GM21723 (cell line): ENCODE results near the gene TTC28.

Experiments used
- ATAC-seq: cut with Tn5 transposase; IDR thresholded peaks from one replicate; pipeline ENCODE4 v1.9.1; 2021; ENCODE audit warnings: mild to moderate bottlenecking, moderate library complexity; ENCODE audit not compliant: unreplicated experiment

The TTC28 gene

GRCh38 chr22:27959335-27960090 is 720.1 kb downstream of the TTC28 start:
- no peak for ATAC-seq

- ATAC-seq = no peak
Measured at GRCh38 chr22:27952779-27953178, 726.9 kb downstream of the TTC28 start.

- ATAC-seq = no peak
Measured at GRCh38 chr22:27952091-27952490, 727.5 kb downstream of the TTC28 start.

- ATAC-seq = no peak
Measured at GRCh38 chr22:27949421-27949820, 730.2 kb downstream of the TTC28 start.

GRCh38 chr22:27948569-27948968 is 731.1 kb downstream of the TTC28 start:
- no peak for ATAC-seq

GRCh38 chr22:27947448-27947847 is 732.2 kb downstream of the TTC28 start:
- ATAC-seq = no peak

GRCh38 chr22:27941143-27941542 is 738.5 kb downstream of the TTC28 start:
- ATAC-seq = no peak

GRCh38 chr22:27937453-27937852 is 742.2 kb downstream of the TTC28 start:
- no peak for ATAC-seq

GRCh38 chr22:27935897-27936296 is 743.7 kb downstream of the TTC28 start:
- no peak for ATAC-seq

GRCh38 chr22:27934069-27934468 is 745.6 kb downstream of the TTC28 start:
- no peak for ATAC-seq

- no peak for ATAC-seq
Measured at GRCh38 chr22:27933186-27933983, 746.3 kb downstream of the TTC28 start.

GRCh38 chr22:27930331-27931060 is 749.1 kb downstream of the TTC28 start:
- ATAC-seq = no peak
